Right lobe of liver (tissue), 6 donors: ENCODE results near the gene IFI27L1. TPM values are rescaled to one million over a fixed set of nuclear protein-coding genes. Genes with fewer than 3 reads are reported as not detected.

ENCODE experiments used
- ATAC-seq, 4 donors: fragments of 200-7000 bp; cut with Tn5 transposase; one replicate each; pipeline ENCODE4 v1.9.1; 2020; ENCODE audit warnings: mild to moderate bottlenecking in 4 of 4, moderate library complexity in 4 of 4
- DNase-seq, 3 donors: peaks; one replicate each; pipeline ENCODE4 v3.0.0-alpha.2; 2020
- H3K27ac ChIP-seq, 3 donors: fragments of 200-600 bp; one replicate each; pipeline ENCODE4 v1.8.0; 2022
- H3K27me3 ChIP-seq, 2 donors: fragments of 200-600 bp; one replicate each; pipeline ENCODE4 v1.8.0; 2022
- H3K36me3 ChIP-seq, 4 donors: fragments of 200-600 bp; sonication (generic) in 1 of 4; one replicate each; pipeline versions ENCODE4 v1.5.1 to v1.8.0; 2017 to 2022; ENCODE audit warnings: control low read depth in 1 of 4
- H3K4me1 ChIP-seq, 4 donors: fragments of 200-600 bp; sonication (generic) in 1 of 4; one replicate each; pipeline versions ENCODE4 v1.5.1 to v1.8.0; 2017 to 2022; ENCODE audit warnings: control low read depth in 1 of 4
- H3K4me3 ChIP-seq, 3 donors: fragments of 200-600 bp; one replicate each; pipeline ENCODE4 v1.8.0; 2022
- H3K9me3 ChIP-seq, 4 donors: fragments of 200-600 bp; sonication (generic) in 1 of 4; one replicate each; pipeline versions ENCODE4 v1.5.1 to v1.8.0; 2017 to 2022; ENCODE audit warnings: control low read depth in 1 of 4
- CTCF ChIP-seq, 4 donors: fragments of 200-600 bp in 3 of 4; fragments of 450-650 bp in 1 of 4; IDR thresholded peaks; one replicate each; pipeline versions ENCODE4 v1.5.1 to v1.8.0; 2016 to 2022; ENCODE audit warnings: antibody characterized with exemption in 4 of 4, mild to moderate bottlenecking in 2 of 4
- POLR2A ChIP-seq: fragments of 450-650 bp; IDR thresholded peaks from one replicate; pipeline ENCODE4 v1.6.1; 2017; ENCODE audit warnings: antibody characterized with exemption, mild to moderate bottlenecking
- WGBS: methylation state at CpG from one replicate; pipeline ENCODE4 v1.1.6; 2018; ENCODE audit warnings: low coverage, low lambda C conversion rate; ENCODE audit not compliant: insufficient coverage; ENCODE audit errors: missing lambda C conversion rate; 5-methylcytosine and 5-hydroxymethylcytosine counted together
- intact Hi-C, 2 donors: fragments of 100-400 bp; cut with DNase I; formaldehyde crosslinking; loops; one replicate each; pipeline versions ENCODE4 v1.11.2 to v1.14.1; 2022
- total RNA-seq, 6 experiments: library from RNA; depleted of rRNA in 2 of 6; stranded (reverse); fragments of >200 nt in 2 of 6; fragmentation: NEBNext Ultra II Directional in 3 of 6; extraction: Animal tissue kit (Norgen Biotek cat#: 25700) in 3 of 6; gene quantifications; one replicate each; pipeline versions ENCODE4 v1.1.0 to v1.2.4, GENCODE V29; 2016 to 2023
- donor health status: DM: no; HTN: yes; CAD: no.
- donor health status: DM: no; HTN: no; CAD: no.
- donor health status: DM: no; HTN: no; CAD: no.
- donor health status: DM: no; HTN: yes; CAD: no.
- donor health status: DM: no; HTN: yes; CAD: no.

Gene IFI27L1
- total RNA-seq, 6 experiments from 2014 or later, result 2.6 to 8.2 (median 5.3) TPM

DNA sequence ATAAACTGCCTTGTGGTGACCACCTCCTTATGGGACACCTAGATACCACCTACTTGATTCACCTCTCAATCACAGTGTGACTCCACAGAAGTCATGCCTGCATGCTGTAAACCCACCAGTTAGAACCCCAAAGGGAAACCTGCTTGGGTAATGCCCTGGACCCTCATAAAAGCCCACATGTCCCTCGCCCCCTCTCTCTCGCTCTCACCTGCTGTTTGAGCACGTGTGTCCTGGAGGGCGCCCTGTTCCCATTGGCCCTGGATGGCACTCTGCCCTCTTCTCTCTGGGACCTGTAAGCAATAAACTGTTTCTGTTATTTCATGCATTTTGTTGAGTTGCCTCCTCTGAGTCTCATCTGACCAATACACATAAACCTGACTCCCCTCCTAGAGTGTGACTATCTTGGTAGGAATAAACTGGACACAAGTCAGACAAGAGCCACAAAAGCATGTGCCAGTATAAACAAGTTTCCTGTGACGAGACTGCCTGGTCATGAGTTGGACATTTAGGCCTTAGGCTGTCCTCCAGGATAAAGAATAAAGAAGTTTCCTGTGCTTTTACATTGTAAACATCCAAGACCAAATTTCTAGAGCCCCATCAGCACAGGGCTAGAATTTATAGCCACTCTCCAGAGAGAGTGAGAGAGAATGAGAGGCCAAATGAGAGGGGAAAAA is 39.7 kb downstream of the IFI27L1 start:
- Histone ChIP-seq H3K9me3 (no peaks in the 10 kb centered on the region), H3K36me3 (no peaks in the 10 kb centered on the region), H3K27me3 (no peaks in the 10 kb centered on the region), H3K27ac (no peak overlapping the region), H3K4me3 (no peak overlapping the region), H3K4me1 (no peaks in the 10 kb centered on the region)
- 70% methylated on average over 5 of the region's 5 CpGs for WGBS
- ATAC-seq (no peak), DNase-seq (peak in 1 of 3 donors; percentile 14)
- intact Hi-C loops, result loop anchor here (10.0 kb wide), 1 partner anchor 76 kb away; no protein-coding TSS in a partner anchor
- TF ChIP-seq POLR2A (no peak), CTCF (IDR thresholded peaks at IDR 0.05) (no peak)

GRCh38 chr14:94121485-94121884 is 40.4 kb downstream of the IFI27L1 start:
- ATAC-seq (no peak), DNase-seq (peak in 1 of 3 donors; percentile 17)
- TF ChIP-seq POLR2A, result no peak
- no peak for TF ChIP-seq CTCF (IDR thresholded peaks at IDR 0.05)
- Histone ChIP-seq H3K27me3 (no peaks in the 10 kb centered on the region), H3K4me1 (no peaks in the 10 kb centered on the region), H3K9me3 (no peaks in the 10 kb centered on the region), H3K36me3 (no peaks in the 10 kb centered on the region), H3K4me3 (no peak overlapping the region), H3K27ac (no peak overlapping the region)
- intact Hi-C loops, result loop anchor here (10.0 kb wide), 1 partner anchor 77 kb away; no protein-coding TSS in a partner anchor
- WGBS, result 33% methylated on average over 1 of the region's 3 CpGs

DNA sequence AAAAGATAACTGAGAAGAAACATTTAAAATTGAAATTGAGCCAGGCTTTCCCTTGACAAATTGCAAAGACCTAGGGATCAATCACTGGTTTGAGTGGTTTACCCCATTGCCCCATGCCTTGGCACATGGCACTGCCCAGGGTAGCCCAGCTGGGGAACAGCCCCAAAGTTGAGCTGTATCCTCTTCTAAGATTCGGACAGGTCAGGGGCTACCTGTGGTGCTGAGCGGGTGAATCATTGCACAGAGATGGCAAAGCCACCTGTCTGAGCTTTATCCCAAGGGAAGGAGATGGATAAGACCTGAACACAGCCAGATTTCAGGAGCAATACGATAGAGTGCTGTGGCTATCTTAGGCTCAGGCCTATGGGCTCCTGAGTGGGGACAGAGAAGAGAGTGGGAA is 41.3 kb downstream of the IFI27L1 start:
- Histone ChIP-seq H3K4me1 (no peaks in the 10 kb centered on the region), H3K27ac (no peak overlapping the region), H3K4me3 (no peak overlapping the region), H3K27me3 (no peaks in the 10 kb centered on the region), H3K9me3 (no peaks in the 10 kb centered on the region), H3K36me3 (no peaks in the 10 kb centered on the region)
- ATAC-seq (no peak), DNase-seq (peak in 1 of 3 donors; percentile 22)
- intact Hi-C loops, result loop anchor here (10.0 kb wide), 1 partner anchor 78 kb away; no protein-coding TSS in a partner anchor
- no peak for TF ChIP-seq POLR2A
- no peak for TF ChIP-seq CTCF (IDR thresholded peaks at IDR 0.05)
- WGBS, result 86% methylated on average over 1 of the region's 3 CpGs

GRCh38 chr14:94123296-94123695 is 42.2 kb downstream of the IFI27L1 start:
- 88% methylated on average over 9 of the region's 9 CpGs for WGBS

More at GRCh38 chr14:94123296-94123695, 42.2 kb downstream of the IFI27L1 start:
- H3K4me3 ChIP-seq, result no peak overlapping the region
- intact Hi-C loops, result loop anchor here (10.0 kb wide), 1 partner anchor 78 kb away; no protein-coding TSS in a partner anchor
- no peaks in the 10 kb centered on the region for H3K4me1 ChIP-seq
- no peaks in the 10 kb centered on the region for H3K27me3 ChIP-seq
- H3K36me3 ChIP-seq, result no peaks in the 10 kb centered on the region
- H3K27ac ChIP-seq, result no peak overlapping the region
- DNase-seq (no peak), ATAC-seq (no peak)
- TF ChIP-seq CTCF (IDR thresholded peaks at IDR 0.05) (no peak), POLR2A (no peak)
- H3K9me3 ChIP-seq, result no peaks in the 10 kb centered on the region
